HCT116 (cell line): Measurements from ENCODE around the gene FOXM1. TPM values are rescaled to one million over a fixed set of nuclear protein-coding genes. Genes with fewer than 3 reads are reported as not detected.

ENCODE experiments used
- ATAC-seq: fragments of 200-7000 bp; cut with Tn5 transposase; 2 replicates; pipeline ENCODE4 v1.9.1; 2020; ENCODE audit warnings: mild to moderate bottlenecking, moderate library complexity
- BruUV-seq: library from RNA; stranded (reverse); fragments of 400-500 nt; replicated peaks from 2 replicates; lab custom pipeline; 2021; lab: Mats Ljungman, UMichigan
- CTCF ChIA-PET: fragments of 300-600 bp; sonication (Branson Sonifier 250); formaldehyde crosslinking; loops from one replicate; lab custom pipeline; 2021; ENCODE audit warnings: antibody characterized with exemption; lab: Charles Lee
- POLR2A ChIA-PET: fragments of 300-600, 350-600 bp; sonication (Branson Sonifier 250); formaldehyde crosslinking; loops from one replicate; lab custom pipeline; 2021; ENCODE audit warnings: antibody characterized with exemption; lab: Charles Lee
- RAD21 ChIA-PET, 2 experiments: fragments of 300-600 bp; sonication (Branson Sonifier 250); formaldehyde crosslinking; loops; one replicate each; lab custom pipeline; 2023; ENCODE audit warnings: low total read pairs in 2 of 2; ENCODE audit not compliant: uncharacterized antibody in 2 of 2, unreplicated experiment in 2 of 2, low non-redundant PET in 1 of 2; lab: Charles Lee
- DNase-seq: peaks from one replicate; pipeline ENCODE4 v3.0.0-alpha.2; 2010; ENCODE audit warnings: low read depth, low spot score
- H2AFZ ChIP-seq: fragments of 200-600 bp; shearing (Covaris generic), sonication (generic); 2 replicates; pipeline ENCODE4 v1.6.1; 2017; ENCODE audit warnings: low read depth, mixed run types, mixed read lengths, antibody characterized with exemption, low read length; ENCODE audit not compliant: poor library complexity, severe bottlenecking
- H3K27ac ChIP-seq: 2 replicates; pipeline ENCODE4 v1.5.1; 2012; ENCODE audit warnings: low read depth, low read length
- H3K27me3 ChIP-seq: fragments of 200-600 bp; sonication (generic); 2 replicates; pipeline ENCODE4 v1.6.1; 2016; ENCODE audit warnings: mixed run types, low read length, mixed read lengths; ENCODE audit not compliant: insufficient read depth
- H3K36me3 ChIP-seq, 2 experiments: fragments of 200-500 bp in 1 of 2; fragments of 200-600 bp in 1 of 2; sonication (Bioruptor generic) in 1 of 2; sonication (generic) in 1 of 2; 2 replicates each; pipeline versions ENCODE4 v1.5.1 to v1.6.1; 2014 to 2016; ENCODE audit warnings: low read length in 2 of 2, inconsistent platforms in 1 of 2, mixed read lengths in 1 of 2, mixed run types in 1 of 2; ENCODE audit not compliant: insufficient read depth in 2 of 2, control insufficient read depth in 1 of 2
- H3K4me1 ChIP-seq, 2 experiments: fragments of 200-600 bp in 1 of 2; sonication (generic) in 1 of 2; 2 replicates each; pipeline versions ENCODE4 v1.5.1 to v1.6.1; 2012 to 2017; ENCODE audit warnings: low read length in 2 of 2, inconsistent platforms in 1 of 2, mild to moderate bottlenecking in 1 of 2, mixed read lengths in 1 of 2, mixed run types in 1 of 2, moderate library complexity in 1 of 2; ENCODE audit not compliant: insufficient read depth in 2 of 2, control insufficient read depth in 1 of 2
- H3K4me2 ChIP-seq: fragments of 200-600 bp; sonication (generic); 2 replicates; pipeline ENCODE4 v1.6.1; 2017; ENCODE audit warnings: mixed run types, low read length, mixed read lengths
- H3K4me3 ChIP-seq, 2 experiments: fragments of 200-600 bp in 1 of 2; sonication (generic) in 1 of 2; replicated peaks in 1 of 2; 2 replicates each; pipeline ENCODE4 v1.5.1; 2011 to 2016; ENCODE audit warnings: low read length in 2 of 2, control low read depth in 1 of 2, low read depth in 1 of 2, mild to moderate bottlenecking in 1 of 2, mixed read lengths in 1 of 2, mixed run types in 1 of 2
- H3K79me2 ChIP-seq: fragments of 200-600 bp; sonication (generic); 2 replicates; pipeline ENCODE4 v1.6.1; 2017; ENCODE audit warnings: mild to moderate bottlenecking, mixed run types, low read length, moderate library complexity, mixed read lengths; ENCODE audit not compliant: insufficient read depth
- H3K9ac ChIP-seq: fragments of 200-600 bp; sonication (generic); 2 replicates; pipeline ENCODE4 v1.6.1; 2016; ENCODE audit warnings: low read length, mixed read lengths
- H3K9me2 ChIP-seq: fragments of 200-600 bp; sonication (generic), shearing (Covaris generic); 2 replicates; pipeline ENCODE4 v1.6.1; 2017; ENCODE audit warnings: mixed run types, mild to moderate bottlenecking, moderate library complexity; ENCODE audit not compliant: insufficient read depth
- H3K9me3 ChIP-seq, 2 experiments: fragments of 200-500 bp in 1 of 2; fragments of 200-600 bp in 1 of 2; sonication (Bioruptor generic) in 1 of 2; sonication (generic) in 1 of 2; 2 replicates each; pipeline ENCODE4 v1.6.1; 2014 to 2017; ENCODE audit warnings: low read length in 2 of 2, mixed read lengths in 2 of 2, inconsistent platforms in 1 of 2, low read depth in 1 of 2, mild to moderate bottlenecking in 1 of 2, mixed run types in 1 of 2, moderate library complexity in 1 of 2; ENCODE audit not compliant: control insufficient read depth in 1 of 2, insufficient read depth in 1 of 2
- H4K20me1 ChIP-seq: fragments of 200-600 bp; sonication (generic), shearing (Covaris generic); 2 replicates; pipeline ENCODE4 v1.6.1; 2017; ENCODE audit warnings: mixed run types, mild to moderate bottlenecking, moderate library complexity; ENCODE audit not compliant: insufficient read depth
- ATF3 ChIP-seq: IDR thresholded peaks from 2 replicates; pipeline ENCODE4 v1.6.1; 2012
- CBX3 ChIP-seq: IDR thresholded peaks from 2 replicates; pipeline ENCODE4 v1.6.1; 2012; ENCODE audit warnings: low read depth
- CEBPB ChIP-seq: IDR thresholded peaks from 2 replicates; pipeline ENCODE4 v1.6.1; 2012; ENCODE audit warnings: low read depth
- CTCF ChIP-seq, 3 experiments: fragments of 200-600 bp in 1 of 3; sonication (generic) in 1 of 3; IDR thresholded peaks in 2 of 3; conservative IDR thresholded peaks in 1 of 3; 2 replicates each; pipeline ENCODE4 v1.5.1; 2012 to 2017; ENCODE audit warnings: low read depth in 2 of 3, low read length in 2 of 3, antibody characterized with exemption in 1 of 3, borderline replicate concordance in 1 of 3, control low read depth in 1 of 3, mild to moderate bottlenecking in 1 of 3, mixed read lengths in 1 of 3, mixed run types in 1 of 3, moderate library complexity in 1 of 3; ENCODE audit not compliant: insufficient read depth in 1 of 3
- EGR1 ChIP-seq: IDR thresholded peaks from 2 replicates; pipeline ENCODE4 v1.6.1; 2012; ENCODE audit warnings: low read depth
- ELF1 ChIP-seq: IDR thresholded peaks from 2 replicates; pipeline ENCODE4 v1.6.1; 2012; ENCODE audit warnings: low read depth, borderline replicate concordance
- EZH2 ChIP-seq: fragments of 200-600 bp; sonication (generic); IDR thresholded peaks from 2 replicates; pipeline ENCODE4 v1.6.1; 2017; ENCODE audit warnings: antibody characterized with exemption, mixed run types
- EZH2phosphoT487 ChIP-seq: fragments of 200-600 bp; IDR thresholded peaks from 2 replicates; pipeline ENCODE4 v1.6.1; 2018; ENCODE audit warnings: antibody characterized with exemption, borderline replicate concordance
- FOSL1 ChIP-seq: IDR thresholded peaks from 2 replicates; pipeline ENCODE4 v1.6.1; 2012; ENCODE audit warnings: low read depth
- MAX ChIP-seq: IDR thresholded peaks from 2 replicates; pipeline ENCODE4 v1.6.1; 2012
- POLR2A ChIP-seq: IDR thresholded peaks from 2 replicates; pipeline ENCODE4 v1.7.0; 2011; ENCODE audit warnings: borderline replicate concordance; ENCODE audit not compliant: insufficient read depth, insufficient read length; ENCODE audit errors: extremely low read depth
- POLR2AphosphoS5 ChIP-seq: IDR thresholded peaks from 2 replicates; pipeline ENCODE4 v1.6.1; 2011; ENCODE audit warnings: mild to moderate bottlenecking, low read depth, low read length, moderate library complexity
- RAD21 ChIP-seq: IDR thresholded peaks from 2 replicates; pipeline ENCODE4 v1.6.1; 2012; ENCODE audit warnings: low read depth, mild to moderate bottlenecking
- SIN3A ChIP-seq: IDR thresholded peaks from 2 replicates; pipeline ENCODE4 v1.6.1; 2012; ENCODE audit warnings: low read depth
- SP1 ChIP-seq: IDR thresholded peaks from 2 replicates; pipeline ENCODE4 v1.6.1; 2012; ENCODE audit warnings: low read depth
- SRF ChIP-seq: IDR thresholded peaks from 2 replicates; pipeline ENCODE4 v1.6.1; 2012; ENCODE audit warnings: low read depth
- TCF7L2 ChIP-seq: IDR thresholded peaks from 2 replicates; pipeline ENCODE4 v1.7.0; 2011; ENCODE audit warnings: borderline replicate concordance, inconsistent platforms; ENCODE audit not compliant: insufficient read depth, insufficient read length; ENCODE audit errors: extremely low read depth
- YY1 ChIP-seq: IDR thresholded peaks from 2 replicates; pipeline ENCODE4 v1.6.1; 2011; ENCODE audit warnings: low read length, low read depth, moderate library complexity, mild to moderate bottlenecking; ENCODE audit not compliant: insufficient replicate concordance; ENCODE audit errors: extremely low read depth
- ZNF274 ChIP-seq: fragments of 200-500 bp; sonication (Bioruptor generic); IDR thresholded peaks from 2 replicates; pipeline ENCODE4 v1.6.1; 2014; ENCODE audit warnings: mild to moderate bottlenecking, low read depth, low read length, inconsistent platforms
- intact Hi-C: fragments of 100-400 bp; cut with micrococcal nuclease; formaldehyde crosslinking; loops from 2 replicates; pipeline ENCODE4 v1.10.0; 2022
- total RNA-seq: library from RNA; stranded (reverse); gene quantifications from one replicate; pipeline ENCODE4 v1.2.1, GENCODE V29; 2021; ENCODE audit not compliant: unreplicated experiment
- TF ChIP-seq, protein P1 (sequence below): IDR thresholded peaks from 2 replicates; pipeline ENCODE4 v1.6.1; 2012; ENCODE audit warnings: low read depth

Gene FOXM1
- total RNA-seq, 1 experiment from 2014 or later = 85.1 TPM

- Histone ChIP-seq H3K4me1 (no peaks in the 10 kb centered on the region), H3K9me2 (no peaks in the 10 kb centered on the region), H3K9me3 (no peaks in the 10 kb centered on the region), H3K9ac (no peak overlapping the region), H3K36me3 (peaks cover 47 to 53% of the 10 kb centered on the region in 2 experiments; a peak in 3 of 4 replicates), H3K4me3 (no peak overlapping the region), H3K4me2 (no peak overlapping the region), H3K27ac (no peak overlapping the region), H3K27me3 (no peaks in the 10 kb centered on the region), H2AFZ (no peak overlapping the region), H4K20me1 (no peaks in the 10 kb centered on the region), H3K79me2 (no peaks in the 10 kb centered on the region)
- ChIA-PET POLR2A (no interaction called here), RAD21 (no interaction called here), CTCF (no interaction called here)
- no TSS peak for BruUV-seq
- ATAC-seq (no peak), DNase-seq (no peak)
- intact Hi-C loops = no loop called here
- TF ChIP-seq, protein P1, sequence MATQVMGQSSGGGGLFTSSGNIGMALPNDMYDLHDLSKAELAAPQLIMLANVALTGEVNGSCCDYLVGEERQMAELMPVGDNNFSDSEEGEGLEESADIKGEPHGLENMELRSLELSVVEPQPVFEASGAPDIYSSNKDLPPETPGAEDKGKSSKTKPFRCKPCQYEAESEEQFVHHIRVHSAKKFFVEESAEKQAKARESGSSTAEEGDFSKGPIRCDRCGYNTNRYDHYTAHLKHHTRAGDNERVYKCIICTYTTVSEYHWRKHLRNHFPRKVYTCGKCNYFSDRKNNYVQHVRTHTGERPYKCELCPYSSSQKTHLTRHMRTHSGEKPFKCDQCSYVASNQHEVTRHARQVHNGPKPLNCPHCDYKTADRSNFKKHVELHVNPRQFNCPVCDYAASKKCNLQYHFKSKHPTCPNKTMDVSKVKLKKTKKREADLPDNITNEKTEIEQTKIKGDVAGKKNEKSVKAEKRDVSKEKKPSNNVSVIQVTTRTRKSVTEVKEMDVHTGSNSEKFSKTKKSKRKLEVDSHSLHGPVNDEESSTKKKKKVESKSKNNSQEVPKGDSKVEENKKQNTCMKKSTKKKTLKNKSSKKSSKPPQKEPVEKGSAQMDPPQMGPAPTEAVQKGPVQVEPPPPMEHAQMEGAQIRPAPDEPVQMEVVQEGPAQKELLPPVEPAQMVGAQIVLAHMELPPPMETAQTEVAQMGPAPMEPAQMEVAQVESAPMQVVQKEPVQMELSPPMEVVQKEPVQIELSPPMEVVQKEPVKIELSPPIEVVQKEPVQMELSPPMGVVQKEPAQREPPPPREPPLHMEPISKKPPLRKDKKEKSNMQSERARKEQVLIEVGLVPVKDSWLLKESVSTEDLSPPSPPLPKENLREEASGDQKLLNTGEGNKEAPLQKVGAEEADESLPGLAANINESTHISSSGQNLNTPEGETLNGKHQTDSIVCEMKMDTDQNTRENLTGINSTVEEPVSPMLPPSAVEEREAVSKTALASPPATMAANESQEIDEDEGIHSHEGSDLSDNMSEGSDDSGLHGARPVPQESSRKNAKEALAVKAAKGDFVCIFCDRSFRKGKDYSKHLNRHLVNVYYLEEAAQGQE = no peak
- no peak for TF ChIP-seq TCF7L2
- no peak for TF ChIP-seq CTCF (IDR thresholded peaks at IDR 0.05 in 2 of 3, conservative IDR thresholded peaks at IDR 0.05 in 1 of 3; ENCODE audit: borderline replicate concordance in 1 of 3, insufficient read depth in 1 of 3, low read depth in 2 of 3, low read length in 2 of 3)
- no peak for TF ChIP-seq ZNF274
- no peak for TF ChIP-seq RAD21
- TF ChIP-seq ATF3 = no peak
- no peak for TF ChIP-seq SP1
- no peak for TF ChIP-seq FOSL1
- no peak for TF ChIP-seq CEBPB
- TF ChIP-seq EGR1 = no peak
- no peak for TF ChIP-seq EZH2
- no peak for TF ChIP-seq MAX
- no peak for TF ChIP-seq ELF1
- no peak for TF ChIP-seq YY1
- TF ChIP-seq EZH2phosphoT487 = no peak
- TF ChIP-seq SRF = no peak
- TF ChIP-seq POLR2A = no peak
- TF ChIP-seq POLR2AphosphoS5 = no peak
- TF ChIP-seq SIN3A = no peak
- TF ChIP-seq CBX3 = no peak
Observed at GRCh38 chr12:2860170-2860569, 16.8 kb downstream of the FOXM1 start.
